T-helper 2 cell treated with Interferon-gamma antibody and Interleukin-4, amounts not matched to agents 5 μg/mL and 100 μg/mL, for 36 hours (primary cell): ENCODE results near the gene VIPR1.
"Not testable (repeated sequence)": the region's sequence is repeated elsewhere in the genome, so short reads cannot be mapped to it uniquely, and the experiment has no call there.

Source experiments
- DNase-seq: peaks from one replicate; pipeline ENCODE4 v3.0.0; 2021; ENCODE audit warnings: low spot score
- H3K27ac Mint-ChIP-seq: one replicate; pipeline ENCODE4 v1.8.0; 2021; ENCODE audit warnings: mild to moderate bottlenecking, mixed read lengths
- H3K27me3 Mint-ChIP-seq: one replicate; pipeline ENCODE4 v1.8.0; 2021; ENCODE audit warnings: low read depth, mixed read lengths
- H3K36me3 Mint-ChIP-seq: one replicate; pipeline ENCODE4 v1.8.0; 2021; ENCODE audit warnings: low read depth, mixed read lengths
- H3K4me1 Mint-ChIP-seq: one replicate; pipeline ENCODE4 v1.8.0; 2021; ENCODE audit warnings: low read depth, mixed read lengths
- H3K4me3 Mint-ChIP-seq: one replicate; pipeline ENCODE4 v1.8.0; 2022; ENCODE audit warnings: mild to moderate bottlenecking, moderate library complexity, mixed read lengths
- H3K9me3 Mint-ChIP-seq: one replicate; pipeline ENCODE4 v1.8.0; 2021; ENCODE audit warnings: mixed read lengths

Gene VIPR1

GRCh38 chr3:42575137-42575741, 72.8 kb downstream of the VIPR1 start:
- Mint-ChIP-seq H3K4me3 (no peak overlapping the region), H3K27ac (no peak overlapping the region), H3K9me3 (peaks cover 25% of the 10 kb centered on the region), H3K27me3 (no peaks in the 10 kb centered on the region), H3K36me3 (peaks cover 67% of the 10 kb centered on the region), H3K4me1 (peaks cover 26% of the 10 kb centered on the region)
- no peak for DNase-seq

- Mint-ChIP-seq H3K27ac (no peak overlapping the region), H3K27me3 (no peaks in the 10 kb centered on the region), H3K4me3 (no peak overlapping the region), H3K36me3 (peaks cover 56% of the 10 kb centered on the region), H3K9me3 (peaks cover 25% of the 10 kb centered on the region), H3K4me1 (peaks cover 37% of the 10 kb centered on the region)
- no peak for DNase-seq
These were observed 75.6 kb downstream of the VIPR1 start for GRCh38 chr3:42578054-42578453.

GRCh38 chr3:42579346-42579745, 76.9 kb downstream of the VIPR1 start:
- peaks cover 44% of the 10 kb centered on the region for H3K4me1 Mint-ChIP-seq
- H3K27ac Mint-ChIP-seq, H3K4me3 Mint-ChIP-seq: not testable (repeated sequence)

GRCh38 chr3:42581400-42581708, 78.9 kb downstream of the VIPR1 start:
- H3K4me1 Mint-ChIP-seq: peaks cover 48% of the 10 kb centered on the region
- peak overlapping the region; percentile 70 for H3K27ac Mint-ChIP-seq
- H3K27me3 Mint-ChIP-seq: no peaks in the 10 kb centered on the region
- DNase-seq: no peak
- peak overlapping the region; percentile 93 for H3K4me3 Mint-ChIP-seq
- peaks cover 38% of the 10 kb centered on the region for H3K36me3 Mint-ChIP-seq
- H3K9me3 Mint-ChIP-seq: peaks cover 3% of the 10 kb centered on the region

More at GRCh38 chr3:42579346-42579745, 76.9 kb downstream of the VIPR1 start:
- H3K36me3 Mint-ChIP-seq: peaks cover 47% of the 10 kb centered on the region
- H3K9me3 Mint-ChIP-seq: peaks cover 17% of the 10 kb centered on the region
- not testable (repeated sequence) for H3K27me3 Mint-ChIP-seq, DNase-seq

GRCh38 chr3:42581709-42582473, 79.4 kb downstream of the VIPR1 start, which contains the start of gene SEC22C:
TSS of gene SEC22C (minus strand) at chr3:42581967. CDS start at chr3:42569046, 12,921 bp downstream.
- H3K4me1 Mint-ChIP-seq: peaks cover 50% of the 10 kb centered on the region
- H3K27me3 Mint-ChIP-seq: no peaks in the 10 kb centered on the region
- DNase-seq: peak; percentile 95
- peak within 1 kb of the TSS; percentile 97 for H3K27ac Mint-ChIP-seq
- peak within 1 kb of the TSS; percentile 93 for H3K4me3 Mint-ChIP-seq
- H3K9me3 Mint-ChIP-seq: peaks cover 3% of the 10 kb centered on the region
- H3K36me3 Mint-ChIP-seq: peaks cover 36% of the 10 kb centered on the region

GRCh38 chr3:42582474-42583070, 80.1 kb downstream of the VIPR1 start:
- Mint-ChIP-seq H3K9me3 (peaks cover 3% of the 10 kb centered on the region), H3K36me3 (peaks cover 30% of the 10 kb centered on the region), H3K4me1 (peaks cover 44% of the 10 kb centered on the region)

More at GRCh38 chr3:42582474-42583070, 80.1 kb downstream of the VIPR1 start:
- no peaks in the 10 kb centered on the region for H3K27me3 Mint-ChIP-seq
- peak overlapping the region; percentile 93 for H3K4me3 Mint-ChIP-seq
- H3K27ac Mint-ChIP-seq: peak overlapping the region; percentile 97
- no peak for DNase-seq
